Measurements from ENCODE around the gene FGFBP2.
"Not testable (repeated sequence)": the region's sequence is repeated elsewhere in the genome, so short reads cannot be mapped to it uniquely, and the experiment has no call there.

DNA sequence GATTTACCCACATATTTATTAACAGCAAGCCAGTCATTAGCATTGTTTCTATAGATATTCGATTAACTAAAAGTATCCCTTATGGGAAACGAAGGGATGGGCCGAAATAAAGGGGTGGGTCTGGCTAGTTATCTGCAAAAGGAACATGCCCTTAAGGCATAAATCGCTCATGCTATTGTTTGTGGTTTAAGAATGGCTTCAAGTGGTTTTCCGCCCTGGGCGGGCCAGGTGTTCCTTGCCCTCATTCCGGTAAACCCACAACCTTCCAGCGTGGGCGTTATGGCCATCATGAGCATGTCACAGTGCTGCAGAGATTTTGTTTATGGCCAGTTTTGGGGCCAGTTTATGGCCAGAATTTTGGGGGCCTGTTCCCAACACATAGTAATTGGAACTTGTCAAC, 46.6 kb downstream of the FGFBP2 start:
- TF ChIP-seq POLR2A (IDR thresholded peaks at IDR 0.05; ENCODE audit: low read depth, low read length); TAF1 (IDR thresholded peaks at IDR 0.05; ENCODE audit: borderline replicate concordance, low read depth, low read length): not testable (repeated sequence)
